AG09319 (cell line): ENCODE measurements around the gene GNA12.

Experiments used
- DNase-seq: peaks from one replicate; pipeline ENCODE4 v3.0.0-alpha.2; 2010; ENCODE audit warnings: low read depth; ENCODE audit errors: extremely low read depth
- TF ChIP-seq, protein P1 (sequence below): IDR thresholded peaks from 2 replicates; pipeline ENCODE4 v1.5.1; 2011; ENCODE audit warnings: low read depth, mild to moderate bottlenecking, inconsistent platforms, low read length, moderate library complexity

GNA12 gene

DNA sequence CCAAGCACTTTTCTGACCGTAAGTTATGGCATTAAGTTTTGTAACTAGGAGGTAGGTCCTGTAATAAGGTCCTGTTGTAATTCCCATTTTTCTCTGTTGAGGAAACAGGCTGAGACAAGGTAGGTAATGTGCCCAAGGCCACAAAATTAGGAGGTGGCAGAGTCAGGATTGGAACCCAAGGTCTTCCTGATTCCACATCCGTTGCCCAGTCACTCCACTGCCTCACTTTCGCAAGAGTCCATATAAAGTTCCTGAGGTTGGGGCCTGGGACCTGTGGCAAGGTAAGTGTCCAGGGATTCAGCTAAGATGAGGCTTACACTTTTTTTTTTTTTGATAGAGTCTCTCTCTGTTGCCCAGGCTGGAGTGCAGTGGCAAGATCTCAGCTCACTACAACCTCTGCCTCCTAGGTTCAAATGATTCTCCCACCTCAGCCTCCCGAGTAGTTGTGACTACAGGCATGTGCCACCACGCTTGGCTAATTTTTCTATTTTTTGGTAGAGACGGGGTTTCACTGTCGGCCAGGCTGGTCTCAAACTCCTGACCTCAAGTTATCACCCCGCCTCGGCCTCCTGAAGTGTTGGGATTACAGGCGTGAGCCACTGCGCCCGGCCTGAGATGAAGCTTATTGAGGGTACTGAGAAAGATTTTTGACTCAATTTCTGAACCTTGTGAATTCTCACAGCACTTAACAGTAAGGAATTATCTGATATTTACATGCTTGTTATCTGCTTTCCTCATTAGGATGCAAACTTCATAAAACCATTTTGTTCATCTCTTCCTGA is 20.3 kb upstream of the GNA12 start:
- TF ChIP-seq, protein P1, sequence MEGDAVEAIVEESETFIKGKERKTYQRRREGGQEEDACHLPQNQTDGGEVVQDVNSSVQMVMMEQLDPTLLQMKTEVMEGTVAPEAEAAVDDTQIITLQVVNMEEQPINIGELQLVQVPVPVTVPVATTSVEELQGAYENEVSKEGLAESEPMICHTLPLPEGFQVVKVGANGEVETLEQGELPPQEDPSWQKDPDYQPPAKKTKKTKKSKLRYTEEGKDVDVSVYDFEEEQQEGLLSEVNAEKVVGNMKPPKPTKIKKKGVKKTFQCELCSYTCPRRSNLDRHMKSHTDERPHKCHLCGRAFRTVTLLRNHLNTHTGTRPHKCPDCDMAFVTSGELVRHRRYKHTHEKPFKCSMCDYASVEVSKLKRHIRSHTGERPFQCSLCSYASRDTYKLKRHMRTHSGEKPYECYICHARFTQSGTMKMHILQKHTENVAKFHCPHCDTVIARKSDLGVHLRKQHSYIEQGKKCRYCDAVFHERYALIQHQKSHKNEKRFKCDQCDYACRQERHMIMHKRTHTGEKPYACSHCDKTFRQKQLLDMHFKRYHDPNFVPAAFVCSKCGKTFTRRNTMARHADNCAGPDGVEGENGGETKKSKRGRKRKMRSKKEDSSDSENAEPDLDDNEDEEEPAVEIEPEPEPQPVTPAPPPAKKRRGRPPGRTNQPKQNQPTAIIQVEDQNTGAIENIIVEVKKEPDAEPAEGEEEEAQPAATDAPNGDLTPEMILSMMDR: no peak
- DNase-seq: no peak

DNA sequence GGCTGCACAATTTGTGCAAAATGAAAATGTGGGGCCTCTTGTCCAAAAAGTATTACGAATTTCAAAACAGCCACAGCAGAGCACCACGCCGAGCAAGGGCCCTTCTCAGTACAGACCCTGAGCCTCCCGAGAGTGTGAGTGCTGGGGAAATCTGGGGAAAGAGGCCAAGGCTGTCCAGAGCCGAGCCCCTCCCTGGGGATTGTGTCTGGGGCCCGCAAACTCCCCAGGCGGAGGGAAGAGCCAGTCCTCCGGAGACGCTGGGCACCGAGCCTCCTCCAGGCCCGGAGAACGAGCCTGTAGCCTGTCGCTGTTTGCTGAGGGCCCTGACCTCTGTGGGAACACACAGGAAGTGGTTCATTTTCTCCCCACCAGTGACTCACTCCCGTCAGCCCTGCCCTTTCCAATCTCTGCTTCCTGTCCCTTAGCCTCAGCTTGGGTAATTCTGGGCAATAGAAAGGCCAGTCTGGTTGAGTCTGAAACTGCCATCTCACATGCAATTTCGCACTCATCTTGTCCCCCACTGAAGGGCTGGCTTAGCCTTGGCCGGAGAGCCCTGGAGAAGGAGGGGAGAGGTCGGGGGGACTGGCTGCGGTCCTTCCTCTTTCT is 19.5 kb upstream of the GNA12 start:
- peak; percentile 87 for DNase-seq
- TF ChIP-seq, protein P1: no peak

DNA sequence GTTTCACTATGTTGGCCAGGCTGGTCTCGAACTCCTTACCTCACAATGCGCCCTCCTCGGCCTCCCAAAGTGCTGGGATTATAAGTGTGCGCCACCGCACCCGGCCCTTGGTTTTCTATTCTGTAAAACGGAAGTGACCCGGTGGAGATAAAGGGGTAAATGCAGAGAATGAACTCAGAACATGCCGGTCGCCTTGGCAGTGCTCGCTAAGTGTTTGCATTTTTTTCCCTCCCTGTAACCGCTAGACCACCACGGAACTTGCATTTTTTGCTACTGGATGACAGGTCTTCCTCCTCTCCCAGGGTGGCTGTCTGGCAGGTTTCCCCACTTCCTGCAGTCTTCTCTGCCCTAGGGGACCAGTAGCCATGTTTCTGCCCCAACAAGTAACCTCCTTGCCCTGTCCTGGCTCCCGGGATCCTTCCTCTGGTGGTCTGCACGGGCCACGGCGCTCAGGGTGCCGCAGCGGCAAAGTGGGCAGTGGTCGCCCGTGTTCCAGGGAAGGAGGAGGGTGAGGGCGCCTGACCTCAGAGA is 18.8 kb upstream of the GNA12 start:
- no peak for DNase-seq
- TF ChIP-seq, protein P1: no peak

DNA sequence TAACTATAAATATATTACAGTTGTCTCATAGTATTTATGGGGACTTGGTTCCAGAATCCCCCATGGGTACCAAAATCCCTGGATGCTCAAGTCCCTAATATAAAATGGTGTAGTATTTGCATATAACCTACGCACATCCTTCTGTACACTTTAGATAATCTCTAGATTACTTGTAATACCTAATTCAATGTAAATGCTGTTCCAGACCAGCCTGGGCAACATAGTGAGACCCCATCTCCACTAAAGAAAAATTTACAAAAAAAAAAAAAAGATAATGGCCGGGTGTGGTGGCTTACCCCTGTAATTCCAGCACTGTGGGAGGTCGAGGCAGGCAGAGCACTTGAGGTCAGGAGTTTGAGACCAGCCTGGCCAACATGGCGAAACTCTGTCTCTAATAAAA is 17.4 kb upstream of the GNA12 start:
- TF ChIP-seq, protein P1: no peak
- no peak for DNase-seq

DNA sequence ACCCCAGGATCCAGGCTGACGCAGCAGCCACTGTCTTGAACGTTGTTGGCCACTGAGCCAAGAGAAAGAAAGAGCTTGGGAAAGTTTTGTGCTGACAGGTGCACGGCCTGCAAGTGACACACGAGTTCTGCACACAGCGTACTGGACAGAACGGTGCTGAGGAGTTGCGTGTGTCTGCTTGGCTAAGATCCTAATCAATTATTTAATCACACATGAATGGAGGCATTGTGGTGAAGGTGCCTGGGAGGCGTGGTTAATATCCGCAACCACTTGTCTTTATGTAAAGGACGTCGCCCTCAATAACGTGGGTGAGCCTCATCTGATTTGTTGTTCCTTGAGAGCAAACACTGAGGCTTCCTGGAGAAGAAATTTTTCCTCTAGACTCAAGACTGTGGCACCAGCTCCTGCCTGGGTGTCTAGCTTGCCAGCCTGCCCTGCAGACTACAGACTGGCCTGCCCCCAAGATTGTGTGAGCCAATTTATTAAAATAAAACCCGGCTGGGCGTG is 16.6 kb upstream of the GNA12 start:
- TF ChIP-seq, protein P1: no peak
- DNase-seq: no peak

DNA sequence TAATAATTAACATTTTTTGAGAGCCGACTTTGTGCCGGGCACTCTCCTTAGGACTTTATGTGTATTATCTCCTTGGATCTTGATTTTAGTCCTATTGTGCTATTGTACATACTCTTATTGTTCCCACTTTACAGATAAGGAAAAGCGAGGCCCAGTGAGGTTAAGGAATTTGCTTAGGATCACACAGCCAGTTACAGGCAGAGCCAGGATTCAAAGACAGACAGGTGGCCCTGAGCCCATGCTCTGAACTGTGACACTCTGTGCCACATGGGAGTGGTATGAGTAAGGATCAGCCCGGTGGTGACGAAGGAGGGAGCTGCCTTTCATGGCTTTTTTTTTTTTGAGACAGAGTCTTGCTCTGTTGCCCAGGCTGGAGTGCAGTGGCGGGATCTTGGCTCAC is 15.8 kb upstream of the GNA12 start:
- TF ChIP-seq, protein P1: no peak
- no peak for DNase-seq

DNA sequence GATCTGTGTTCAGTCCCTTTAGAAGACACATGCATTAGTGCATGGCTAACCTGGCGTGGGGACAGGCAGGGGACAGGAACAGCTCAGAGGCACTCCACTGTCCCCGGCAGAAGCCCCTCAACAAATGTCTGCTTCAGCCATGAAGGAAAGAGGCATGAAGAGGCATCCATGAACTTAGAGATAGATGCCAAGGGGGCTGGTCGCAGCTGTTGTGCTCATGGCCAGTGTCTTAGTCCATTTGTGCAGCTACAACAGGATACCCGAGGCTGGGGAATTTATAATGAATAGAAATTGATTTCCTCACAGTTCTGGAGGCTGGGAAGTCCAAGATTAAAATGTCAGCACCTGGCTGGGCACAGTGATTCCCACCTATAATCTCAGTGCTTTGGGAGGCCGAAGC is 14.5 kb upstream of the GNA12 start:
- DNase-seq: no peak
- TF ChIP-seq, protein P1: no peak
